ENCODE data around the gene SERTAD1.

GRCh38 chr19:40417643-40417981 is 8.2 kb downstream of the SERTAD1 start:
- TF ChIP-seq CTCF (IDR thresholded peaks at IDR 0.05) (no peak), POLR2A (IDR thresholded peaks at IDR 0.05) (no peak), EP300 (IDR thresholded peaks at IDR 0.05) (no peak)
